ENCODE data around the gene CPA4.

DNA sequence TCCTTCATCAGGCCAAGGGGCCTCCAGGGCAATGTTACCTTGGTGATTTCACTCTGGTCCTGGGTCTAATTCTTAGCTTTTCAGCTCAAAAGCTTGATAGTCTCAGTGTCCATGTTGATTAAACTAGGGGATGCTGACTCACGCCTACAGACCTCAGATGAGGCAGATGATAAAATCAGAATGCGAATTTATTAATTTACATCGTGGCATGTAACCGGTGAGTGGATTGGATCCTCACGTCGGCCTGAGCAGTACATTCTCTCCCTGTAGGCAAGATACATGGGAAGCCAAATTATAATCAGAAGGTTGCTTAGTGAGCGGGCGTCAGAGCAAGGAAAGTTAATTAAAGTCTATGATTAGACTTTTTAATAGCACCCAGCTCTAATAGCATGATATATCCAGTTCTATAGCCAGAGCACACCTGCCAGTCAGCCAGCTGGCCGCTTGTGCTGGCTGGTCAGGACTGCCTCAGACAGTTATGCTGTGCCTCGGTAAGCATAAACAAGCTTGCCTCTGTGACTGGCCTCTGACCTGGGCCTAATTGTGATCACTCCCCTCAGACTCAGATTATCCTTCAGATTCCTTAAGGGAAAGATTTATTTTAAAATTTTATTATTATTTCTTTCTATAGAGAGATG lies 31.5 kb downstream of the CPA4 start:
- TF ChIP-seq, protein P1, sequence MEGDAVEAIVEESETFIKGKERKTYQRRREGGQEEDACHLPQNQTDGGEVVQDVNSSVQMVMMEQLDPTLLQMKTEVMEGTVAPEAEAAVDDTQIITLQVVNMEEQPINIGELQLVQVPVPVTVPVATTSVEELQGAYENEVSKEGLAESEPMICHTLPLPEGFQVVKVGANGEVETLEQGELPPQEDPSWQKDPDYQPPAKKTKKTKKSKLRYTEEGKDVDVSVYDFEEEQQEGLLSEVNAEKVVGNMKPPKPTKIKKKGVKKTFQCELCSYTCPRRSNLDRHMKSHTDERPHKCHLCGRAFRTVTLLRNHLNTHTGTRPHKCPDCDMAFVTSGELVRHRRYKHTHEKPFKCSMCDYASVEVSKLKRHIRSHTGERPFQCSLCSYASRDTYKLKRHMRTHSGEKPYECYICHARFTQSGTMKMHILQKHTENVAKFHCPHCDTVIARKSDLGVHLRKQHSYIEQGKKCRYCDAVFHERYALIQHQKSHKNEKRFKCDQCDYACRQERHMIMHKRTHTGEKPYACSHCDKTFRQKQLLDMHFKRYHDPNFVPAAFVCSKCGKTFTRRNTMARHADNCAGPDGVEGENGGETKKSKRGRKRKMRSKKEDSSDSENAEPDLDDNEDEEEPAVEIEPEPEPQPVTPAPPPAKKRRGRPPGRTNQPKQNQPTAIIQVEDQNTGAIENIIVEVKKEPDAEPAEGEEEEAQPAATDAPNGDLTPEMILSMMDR (IDR thresholded peaks at IDR 0.05; ENCODE audit: poor library complexity) = no peak
- no peak for TF ChIP-seq EZH2phosphoT487 (IDR thresholded peaks at IDR 0.05; ENCODE audit: low read depth, severe bottlenecking, unreplicated experiment)

All from hepatocyte (in vitro differentiated cells).